ENCODE measurements around the gene ATOH8. TPM values are rescaled to one million over a fixed set of nuclear protein-coding genes. Genes with fewer than 3 reads are reported as not detected.

ATOH8 gene
- polyA plus RNA-seq, 6 donors from 2014 or later: not detected

DNA sequence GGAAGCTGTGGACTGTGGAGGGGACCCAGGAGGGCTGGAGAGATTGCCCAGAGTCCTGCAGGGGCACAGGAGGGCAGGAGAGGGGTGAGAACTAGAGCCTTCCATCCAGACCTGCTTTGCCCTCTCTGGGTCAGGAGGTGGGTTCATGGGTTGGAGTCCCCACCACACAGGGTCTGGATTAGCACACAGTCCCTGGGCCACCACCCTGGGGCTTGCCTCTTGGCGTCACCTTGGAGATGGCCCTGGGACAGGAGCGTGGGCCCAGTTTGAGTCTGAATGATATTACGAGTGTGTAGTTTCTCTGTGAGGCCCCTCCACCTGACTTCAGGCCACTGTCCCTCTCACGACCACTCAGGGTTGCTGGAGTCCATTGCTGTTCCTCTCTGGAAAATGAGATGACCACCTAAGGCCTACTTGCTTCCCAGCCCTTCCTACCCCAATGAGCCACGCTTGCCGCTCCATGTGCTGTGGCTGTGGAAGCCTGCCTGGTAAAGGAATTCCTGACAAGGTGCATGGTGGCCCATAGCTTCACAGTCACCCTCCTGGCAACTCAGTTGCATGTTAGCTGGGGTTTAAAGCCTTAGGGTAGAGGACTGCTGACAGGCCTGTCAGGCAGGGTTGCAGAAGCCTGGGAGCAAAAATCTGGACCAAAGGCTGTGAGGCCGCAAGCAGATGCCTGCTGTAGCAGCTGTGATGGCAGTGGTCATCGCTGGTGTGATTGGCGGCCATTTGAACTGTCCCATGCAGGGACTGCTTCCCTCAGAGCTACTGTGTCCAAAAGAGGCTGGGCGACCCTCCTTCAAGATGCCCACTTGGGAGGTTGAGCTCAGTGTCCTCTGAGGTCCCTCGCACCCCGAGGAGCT, 14.2 kb downstream of the ATOH8 start:
- H3K27ac Mint-ChIP-seq: no peak overlapping the region
- peaks cover 4 to 7% (median 4%) of the 10 kb centered on the region in 3 donors for H3K4me1 Mint-ChIP-seq
- ATAC-seq (ENCODE audit: low read depth in 2 of 2) (no peak), DNase-seq (no peak)
- peaks cover 39 to 93% (median 91%) of the 10 kb centered on the region in 3 donors for H3K27me3 Mint-ChIP-seq
- no peaks in the 10 kb centered on the region for H3K9me3 Mint-ChIP-seq
- H3K4me3 Mint-ChIP-seq: peak overlapping the region in 1 of 8 donors; percentile 6
- H3K36me3 Mint-ChIP-seq: no peaks in the 10 kb centered on the region

DNA sequence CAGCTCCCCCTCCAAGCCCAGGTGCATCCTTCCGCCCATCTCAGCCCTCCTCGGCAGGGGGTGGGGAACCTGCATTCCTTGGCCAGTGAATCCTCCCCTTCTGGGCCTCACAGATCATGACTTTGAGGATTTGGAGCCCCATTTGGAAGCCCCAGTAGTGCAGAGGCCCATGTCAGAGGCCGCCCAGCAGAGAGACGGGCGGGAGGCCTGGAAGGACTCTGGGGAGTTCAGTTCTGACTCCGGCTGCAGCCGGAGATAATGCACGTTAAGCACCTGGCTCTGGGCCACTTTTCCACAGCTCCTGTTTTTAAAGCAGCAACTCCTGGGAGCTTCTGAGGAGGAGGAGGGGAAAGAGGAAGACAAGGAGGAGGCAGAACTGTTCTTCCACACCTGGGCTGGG, 14.9 kb downstream of the ATOH8 start:
- peaks cover 35 to 95% (median 91%) of the 10 kb centered on the region in 3 donors for H3K27me3 Mint-ChIP-seq
- H3K4me1 Mint-ChIP-seq: peaks cover 4 to 7% (median 4%) of the 10 kb centered on the region in 3 donors
- DNase-seq (no peak), ATAC-seq (ENCODE audit: low read depth in 2 of 2) (no peak)
- H3K36me3 Mint-ChIP-seq: no peaks in the 10 kb centered on the region
- H3K4me3 Mint-ChIP-seq: no peak overlapping the region
- no peak overlapping the region for H3K27ac Mint-ChIP-seq
- no peaks in the 10 kb centered on the region for H3K9me3 Mint-ChIP-seq

DNA sequence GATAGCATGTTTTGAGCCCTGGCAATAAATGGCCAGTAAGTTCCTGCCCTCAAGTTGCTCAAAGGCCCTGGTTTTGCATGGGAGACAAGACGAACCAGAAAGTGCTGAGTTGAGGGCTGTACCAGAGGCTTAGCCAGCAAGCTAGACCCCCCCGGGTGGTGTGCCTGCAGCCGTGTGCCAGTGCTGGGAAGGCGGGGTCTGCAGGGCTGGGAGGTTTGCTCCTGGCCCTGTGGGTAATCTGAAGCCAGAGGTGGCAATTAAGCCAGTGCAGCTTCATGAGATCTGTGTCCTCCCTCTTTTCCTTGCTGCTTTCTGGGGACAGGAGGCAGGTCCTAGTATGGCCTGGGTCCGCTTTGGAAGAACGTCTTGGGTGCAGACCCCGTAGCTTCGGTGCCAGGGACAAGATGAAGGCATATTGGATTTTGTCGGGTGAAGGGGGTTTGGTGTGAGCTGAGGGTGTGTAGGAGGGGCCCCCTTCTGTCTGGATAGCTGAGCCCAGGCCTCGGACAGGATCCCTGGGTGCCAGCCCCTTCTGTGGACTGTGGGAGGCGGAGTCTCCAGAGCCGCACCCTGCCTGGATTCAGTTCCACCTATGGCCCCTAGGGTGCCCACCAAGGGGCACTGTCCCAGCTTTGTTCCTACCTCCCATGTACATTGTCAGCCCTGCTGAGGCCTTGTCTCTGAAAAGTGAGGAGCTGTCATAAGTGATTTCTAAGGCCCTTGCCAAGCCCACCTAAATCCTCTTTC, 15.6 kb downstream of the ATOH8 start:
- Mint-ChIP-seq H3K4me3 (no peak overlapping the region), H3K27ac (no peak overlapping the region), H3K27me3 (peaks cover 34 to 95% (median 91%) of the 10 kb centered on the region in 3 donors), H3K4me1 (peaks cover 4 to 7% (median 4%) of the 10 kb centered on the region in 3 donors), H3K9me3 (no peaks in the 10 kb centered on the region), H3K36me3 (no peaks in the 10 kb centered on the region)
- DNase-seq (no peak), ATAC-seq (ENCODE audit: low read depth in 2 of 2) (no peak)

DNA sequence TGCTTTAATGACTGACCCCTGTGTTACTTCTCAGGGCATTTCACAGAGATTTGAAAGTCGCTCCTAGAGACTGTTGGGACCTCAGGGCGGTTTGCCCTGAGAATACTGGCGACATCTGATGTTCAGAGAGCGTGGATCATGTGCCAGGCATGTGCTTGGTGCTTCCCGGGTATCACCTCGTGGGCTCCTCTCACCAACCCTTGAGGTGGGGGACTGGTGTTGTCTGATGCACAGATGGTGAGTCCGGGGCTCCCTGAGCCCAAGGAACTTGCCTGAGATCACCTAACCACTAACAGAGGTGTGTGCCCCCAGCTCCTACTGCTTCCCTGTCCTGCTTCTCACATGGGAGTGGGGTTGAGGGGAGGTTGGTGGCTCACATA, 16.2 kb downstream of the ATOH8 start:
- Mint-ChIP-seq H3K36me3 (no peaks in the 10 kb centered on the region), H3K9me3 (no peaks in the 10 kb centered on the region), H3K27ac (no peak overlapping the region), H3K27me3 (peaks cover 35 to 95% (median 89%) of the 10 kb centered on the region in 3 donors), H3K4me3 (no peak overlapping the region), H3K4me1 (peaks cover 4 to 7% (median 4%) of the 10 kb centered on the region in 3 donors)
- no peak for DNase-seq
- ATAC-seq (ENCODE audit: low read depth in 2 of 2): no peak

DNA sequence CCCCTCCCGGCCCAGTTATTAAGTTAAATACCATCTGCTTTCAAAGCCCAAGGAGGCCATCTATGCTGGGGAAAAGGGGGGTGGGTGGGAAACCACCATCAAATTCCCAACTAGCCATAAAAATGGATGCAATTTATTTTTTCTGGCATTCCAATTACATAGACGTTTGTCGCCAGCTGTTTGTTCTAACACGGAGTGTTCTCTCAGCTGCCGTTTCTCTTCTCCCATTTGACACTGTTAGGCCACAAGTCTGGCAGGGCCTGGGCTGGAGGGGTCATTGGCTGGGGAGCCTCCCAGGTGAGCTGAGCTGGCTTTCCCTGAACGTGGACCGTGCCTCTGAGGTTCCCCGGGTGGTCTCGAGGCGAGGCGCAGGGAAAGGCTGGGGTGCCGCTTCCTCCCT, 16.6 kb downstream of the ATOH8 start:
- DNase-seq (no peak), ATAC-seq (ENCODE audit: low read depth in 2 of 2) (no peak)
- H3K27ac Mint-ChIP-seq: no peak overlapping the region
- H3K27me3 Mint-ChIP-seq: peaks cover 31 to 92% (median 85%) of the 10 kb centered on the region in 3 donors
- peaks cover 1 to 3% (median 2%) of the 10 kb centered on the region in 3 donors for H3K4me1 Mint-ChIP-seq
- no peak overlapping the region for H3K4me3 Mint-ChIP-seq
- H3K36me3 Mint-ChIP-seq: no peaks in the 10 kb centered on the region
- peaks cover 0 to under 1% (median 0%) of the 10 kb centered on the region in 7 donors for H3K9me3 Mint-ChIP-seq

DNA sequence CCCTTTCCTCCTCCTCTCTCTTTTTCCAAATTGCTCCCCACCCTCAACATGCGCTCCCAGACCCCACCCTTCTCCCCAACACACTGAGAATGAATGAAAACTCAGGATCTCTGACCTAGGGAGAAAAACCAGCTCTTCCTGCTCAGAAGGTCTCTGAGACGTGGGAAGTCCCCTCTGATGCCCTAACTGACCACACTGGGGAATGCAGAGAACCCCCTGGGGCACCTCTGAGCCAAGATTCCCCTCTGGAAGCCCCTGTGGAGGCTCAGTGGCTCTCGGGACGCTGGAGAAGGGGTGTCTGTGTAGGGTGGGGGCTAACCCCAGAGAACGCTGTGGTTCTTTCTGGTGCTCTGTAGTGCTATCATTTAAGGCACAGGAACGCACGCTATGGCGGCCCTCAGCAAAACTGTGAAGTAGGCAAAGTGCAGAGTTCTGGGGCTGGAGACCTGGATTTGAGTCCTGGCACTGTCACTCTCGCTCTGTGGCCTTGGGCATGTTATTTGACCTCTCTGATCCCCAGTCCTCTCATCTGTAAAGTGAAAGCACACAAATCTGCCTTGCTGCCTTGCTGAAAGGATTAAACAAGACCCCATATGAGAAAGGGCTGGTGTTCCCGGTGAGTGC, 17.1 kb downstream of the ATOH8 start:
- no peaks in the 10 kb centered on the region for H3K4me1 Mint-ChIP-seq
- peaks cover 0 to 2% (median 0%) of the 10 kb centered on the region in 7 donors for H3K9me3 Mint-ChIP-seq
- ATAC-seq (ENCODE audit: low read depth in 2 of 2) (no peak), DNase-seq (no peak)
- H3K36me3 Mint-ChIP-seq: no peaks in the 10 kb centered on the region
- H3K4me3 Mint-ChIP-seq: peak overlapping the region in 1 of 8 donors; percentile 21
- peak overlapping the region in 1 of 6 donors; percentile 80 for H3K27ac Mint-ChIP-seq
- H3K27me3 Mint-ChIP-seq: peaks cover 30 to 91% (median 80%) of the 10 kb centered on the region in 3 donors

DNA sequence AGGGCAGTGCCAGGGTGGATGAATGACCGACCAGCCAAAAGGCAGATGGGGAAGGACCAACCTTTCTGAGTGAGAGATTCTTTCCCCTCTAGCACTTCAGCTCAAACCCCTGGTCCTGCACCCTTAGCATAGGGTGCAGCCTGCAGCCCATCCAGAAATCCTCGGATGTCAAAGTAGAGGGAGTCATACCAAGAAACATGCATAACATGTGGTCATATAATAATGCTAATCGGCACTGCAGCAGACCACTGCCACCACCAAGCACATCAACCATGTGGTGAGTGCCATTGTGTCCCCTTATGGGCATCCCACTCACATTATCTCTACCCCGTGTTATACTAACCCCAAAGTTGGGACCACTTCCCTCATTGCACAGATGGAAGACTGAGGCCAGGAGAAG, 17.7 kb downstream of the ATOH8 start:
- H3K9me3 Mint-ChIP-seq: peaks cover 0 to 2% (median 0%) of the 10 kb centered on the region in 7 donors
- no peak overlapping the region for H3K27ac Mint-ChIP-seq
- H3K4me1 Mint-ChIP-seq: no peaks in the 10 kb centered on the region
- H3K36me3 Mint-ChIP-seq: no peaks in the 10 kb centered on the region
- ATAC-seq (ENCODE audit: low read depth in 2 of 2): no peak
- peaks cover 30 to 85% (median 74%) of the 10 kb centered on the region in 3 donors for H3K27me3 Mint-ChIP-seq
- no peak overlapping the region for H3K4me3 Mint-ChIP-seq
- no peak for DNase-seq

DNA sequence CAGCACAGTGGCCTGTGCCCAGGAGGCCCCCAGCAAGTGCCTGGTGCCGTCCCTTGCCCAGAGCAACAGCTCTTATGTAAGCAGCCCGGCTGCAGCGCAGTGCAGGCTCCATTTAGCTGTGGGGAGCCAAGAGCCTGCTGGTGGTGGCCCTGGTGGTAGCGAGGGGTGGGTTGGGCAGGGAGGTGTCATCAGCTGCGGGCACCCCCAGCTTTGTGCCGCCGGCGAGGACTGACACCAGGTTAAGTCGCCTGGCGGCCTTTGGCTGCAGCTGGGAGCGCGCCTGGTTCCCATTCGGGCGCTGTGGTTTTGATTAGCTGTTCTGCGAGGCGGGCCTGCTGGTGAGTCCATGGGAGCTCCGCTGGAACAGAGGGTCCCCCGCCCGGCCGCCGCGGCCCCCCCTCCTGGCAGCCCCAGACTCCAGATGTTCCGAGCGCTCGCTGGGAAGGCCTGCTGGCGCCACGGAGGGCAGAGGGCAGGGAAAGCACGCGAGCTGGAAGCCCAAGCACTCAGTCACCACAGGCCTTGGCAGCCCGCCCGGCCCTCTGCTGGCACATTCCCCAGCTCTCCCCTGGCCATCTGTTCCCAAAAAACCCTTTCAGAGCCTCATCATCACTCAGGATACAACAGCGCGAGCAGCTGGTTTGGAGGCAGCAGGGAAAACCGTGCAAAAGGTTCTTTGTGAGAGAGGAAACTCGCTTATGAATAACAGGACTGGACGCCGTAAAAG, 18.4 kb downstream of the ATOH8 start:
- Mint-ChIP-seq H3K27me3 (peaks cover 24 to 79% (median 69%) of the 10 kb centered on the region in 3 donors), H3K9me3 (peaks cover 0 to 2% (median 0%) of the 10 kb centered on the region in 7 donors), H3K4me1 (no peaks in the 10 kb centered on the region), H3K36me3 (no peaks in the 10 kb centered on the region), H3K27ac (no peak overlapping the region), H3K4me3 (no peak overlapping the region)
- no peak for ATAC-seq (ENCODE audit: low read depth in 2 of 2)
- DNase-seq: no peak

DNA sequence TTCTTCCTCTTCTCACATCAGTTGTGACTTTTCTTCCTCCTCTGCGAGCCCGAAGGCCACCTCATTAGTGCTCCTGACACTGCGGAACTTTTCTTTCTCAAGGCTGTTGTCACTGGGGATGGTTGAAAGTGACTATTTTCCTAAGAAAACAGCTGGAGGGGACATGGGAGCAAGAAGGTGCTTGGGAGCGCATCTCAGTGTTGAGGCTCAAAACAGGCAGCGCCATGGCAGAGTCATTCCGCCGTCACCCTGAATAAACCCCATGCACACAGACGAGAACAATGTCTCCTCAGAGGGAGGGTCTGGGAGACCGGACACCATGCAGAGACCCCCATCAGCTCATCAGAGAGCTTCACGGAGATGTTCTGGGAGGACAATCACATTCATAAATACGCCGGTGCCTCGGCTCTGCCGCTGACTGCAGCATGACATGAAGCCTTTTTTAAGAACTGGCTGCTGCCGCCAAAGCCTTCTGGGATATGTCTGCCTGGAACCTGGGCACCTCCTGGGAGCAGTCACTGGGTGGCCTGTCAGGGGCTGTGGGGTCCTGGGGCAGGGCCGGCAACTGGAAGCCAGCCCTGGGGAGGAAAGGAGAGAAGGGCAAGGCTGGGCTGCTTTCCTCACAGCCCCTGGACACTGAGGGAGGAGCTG, 19.2 kb downstream of the ATOH8 start:
- Mint-ChIP-seq H3K4me1 (no peaks in the 10 kb centered on the region), H3K9me3 (peaks cover 0 to 2% (median 0%) of the 10 kb centered on the region in 7 donors), H3K27ac (no peak overlapping the region), H3K27me3 (peaks cover 28 to 77% (median 67%) of the 10 kb centered on the region in 3 donors), H3K4me3 (no peak overlapping the region), H3K36me3 (no peaks in the 10 kb centered on the region)
- DNase-seq (no peak), ATAC-seq (ENCODE audit: low read depth in 2 of 2) (no peak)

DNA sequence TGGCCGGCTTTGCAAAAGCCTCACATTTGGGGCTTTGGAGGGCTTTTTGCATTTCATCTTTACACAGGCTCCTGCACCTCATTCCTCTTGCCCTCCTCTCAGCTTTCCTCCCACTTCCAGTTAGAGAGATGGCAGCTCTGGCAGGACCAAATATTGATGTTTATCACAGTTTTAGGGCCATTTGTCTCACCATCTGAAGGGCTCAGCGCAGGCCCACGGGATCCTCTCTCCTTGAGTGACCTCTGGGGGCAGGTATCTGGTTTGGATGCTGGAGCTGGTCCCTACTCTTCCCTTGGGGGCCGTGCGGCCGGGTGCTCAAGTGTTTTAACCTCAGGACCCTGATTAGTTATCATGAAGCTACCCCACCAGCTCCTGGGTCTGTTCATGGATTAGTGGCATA, 19.9 kb downstream of the ATOH8 start:
- Mint-ChIP-seq H3K4me1 (no peaks in the 10 kb centered on the region), H3K27ac (peak overlapping the region in 1 of 6 donors; percentile 83), H3K27me3 (peaks cover 29 to 69% (median 60%) of the 10 kb centered on the region in 3 donors), H3K9me3 (peaks cover 0 to 2% (median 0%) of the 10 kb centered on the region in 7 donors), H3K4me3 (no peak overlapping the region), H3K36me3 (no peaks in the 10 kb centered on the region)
- no peak for ATAC-seq (ENCODE audit: low read depth in 2 of 2)
- DNase-seq: no peak

DNA sequence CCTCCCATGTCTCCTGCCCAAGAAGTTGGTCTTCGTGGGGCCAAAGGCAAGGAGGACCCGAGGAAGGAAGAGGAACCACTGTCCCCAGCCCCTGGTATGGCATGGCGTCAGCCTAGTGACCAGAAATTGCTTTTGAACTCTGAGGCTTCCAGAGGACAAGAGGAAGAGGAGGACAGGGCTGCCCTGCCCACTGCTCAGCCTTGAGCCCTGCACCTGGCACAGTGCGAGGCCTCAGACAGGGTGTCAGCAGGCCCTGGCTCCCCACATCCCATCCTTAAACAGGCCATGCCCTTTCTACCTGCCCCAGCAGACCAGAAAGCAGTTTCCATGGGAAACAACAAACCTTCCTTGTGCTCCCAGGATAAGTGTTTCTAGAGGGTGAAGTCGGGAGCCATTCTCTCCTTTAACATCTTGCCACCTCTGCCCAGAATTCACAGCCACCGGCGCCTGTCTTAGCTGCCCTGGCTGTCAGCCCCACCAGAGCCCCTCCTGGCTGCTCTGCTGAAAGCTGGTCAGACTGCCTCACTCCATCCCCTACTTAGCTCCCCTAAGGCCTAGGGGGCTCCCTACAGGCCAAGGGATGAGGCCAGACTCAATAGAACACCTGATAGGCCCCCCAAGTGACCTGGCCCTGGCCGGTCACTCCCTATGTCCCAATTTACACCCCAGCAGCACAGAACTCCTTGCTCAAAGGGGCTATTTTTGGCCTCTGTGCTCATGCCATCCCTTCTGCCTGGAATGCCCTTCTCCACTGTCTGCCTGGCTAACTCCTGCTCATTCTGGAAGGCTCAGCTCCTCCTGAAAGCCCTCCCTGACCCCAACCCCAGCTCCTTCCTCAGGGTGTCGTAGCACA, 20.6 kb downstream of the ATOH8 start:
- no peak for DNase-seq
- Mint-ChIP-seq H3K4me3 (no peak overlapping the region), H3K27me3 (peaks cover 29 to 63% (median 53%) of the 10 kb centered on the region in 3 donors), H3K4me1 (no peaks in the 10 kb centered on the region), H3K9me3 (peaks cover 0 to 2% (median 0%) of the 10 kb centered on the region in 7 donors), H3K36me3 (no peaks in the 10 kb centered on the region), H3K27ac (peak overlapping the region in 3 of 6 donors; percentile 32 to 83 (median 64))
- ATAC-seq (ENCODE audit: low read depth in 2 of 2): no peak
